Body of pancreas (tissue), 4 donors: ENCODE data around the gene BRD3OS. TPM values are rescaled to one million over a fixed set of nuclear protein-coding genes. Genes with fewer than 3 reads are reported as not detected.

ENCODE experiments used
- ATAC-seq: fragments of 150-250 bp; one replicate; pipeline ENCODE4 v1.9.1; 2016
- DNase-seq, 4 donors: peaks; one replicate each; pipeline ENCODE4 v3.0.0-alpha.2; 2019
- H3K27ac ChIP-seq, 4 donors: fragments of 200-600 bp; sonication (generic); 1 replicate in 3 of 4; 2 replicates in 1 of 4; pipeline versions ENCODE4 v1.5.1 to v1.6.1; 2016 to 2019; ENCODE audit warnings: mild to moderate bottlenecking in 1 of 4, mixed read lengths in 1 of 4, moderate library complexity in 1 of 4
- H3K27me3 ChIP-seq, 2 donors: fragments of 200-600 bp; sonication (generic); one replicate each; pipeline ENCODE4 v1.6.0; 2016; ENCODE audit warnings: mild to moderate bottlenecking in 1 of 2
- H3K36me3 ChIP-seq, 2 donors: fragments of 200-600 bp; sonication (generic); replicated peaks in 1 of 2; 2 replicates each; pipeline ENCODE4 v1.5.1; 2016; ENCODE audit warnings: low read depth in 2 of 2; ENCODE audit not compliant: insufficient read depth in 1 of 2
- H3K4me1 ChIP-seq: fragments of 200-600 bp; sonication (generic); one replicate; pipeline ENCODE4 v1.6.0; 2016
- H3K4me3 ChIP-seq, 2 donors: fragments of 200-600 bp; sonication (generic); 1 replicate in 1 of 2; 2 replicates in 1 of 2; pipeline ENCODE4 v1.5.1; 2016 to 2019
- H3K9me3 ChIP-seq, 3 donors: fragments of 200-600 bp; sonication (generic); 1 replicate in 2 of 3; 2 replicates in 1 of 3; pipeline ENCODE4 v1.5.1; 2016
- CTCF ChIP-seq, 7 experiments: fragments of 450-650 bp in 4 of 7; fragments of 200-600 bp in 3 of 7; sonication (generic) in 3 of 7; IDR thresholded peaks; one replicate each; pipeline ENCODE4 v1.5.1; 2016 to 2019; ENCODE audit warnings: antibody characterized with exemption in 7 of 7
- POLR2A ChIP-seq, 3 donors: fragments of 450-650 bp; IDR thresholded peaks; one replicate each; pipeline ENCODE4 v1.6.1; 2016; ENCODE audit warnings: antibody characterized with exemption in 3 of 3, mild to moderate bottlenecking in 2 of 3
- WGBS, 2 donors: methylation state at CpG; one replicate each; pipeline ENCODE4 v1.1.5; 2017; 5-methylcytosine and 5-hydroxymethylcytosine counted together
- intact Hi-C: fragments of 100-400 bp; cut with DNase I; formaldehyde crosslinking; loops from one replicate; pipeline ENCODE4 v1.15.1; 2023
- total RNA-seq, 2 donors: library from RNA; depleted of rRNA; stranded (reverse); fragments of >200 nt; gene quantifications; one replicate each; pipeline ENCODE4 v1.1.0, GENCODE V29; 2016

The BRD3OS gene
- total RNA-seq, 2 donors from 2014 or later, result 7.3 to 9.6 TPM

GRCh38 chr9:133977421-133978201 lies 47.7 kb upstream of the BRD3OS start:
- Histone ChIP-seq H3K27ac (peak overlapping the region; percentile 84 to 93 (median 86)), H3K36me3 (no peaks in the 10 kb centered on the region), H3K27me3 (no peaks in the 10 kb centered on the region), H3K4me3 (no peak overlapping the region), H3K9me3 (no peaks in the 10 kb centered on the region), H3K4me1 (peaks cover 100% of the 10 kb centered on the region)
- TF ChIP-seq CTCF (IDR thresholded peaks at IDR 0.05), result no peak
- TF ChIP-seq POLR2A (IDR thresholded peaks at IDR 0.05), result no peak
- DNase-seq (peak in 3 of 4 donors; percentile 7 to 59 (median 15)), ATAC-seq (peak; percentile 7)
- intact Hi-C loops, result no loop called here
- 65 to 82% methylated on average over 10 to 24 of the region's 26 CpGs for WGBS, 2 donors

GRCh38 chr9:133978226-133978898 lies 46.9 kb upstream of the BRD3OS start:
- Histone ChIP-seq H3K27ac (peak overlapping the region; percentile 84 to 93 (median 86)), H3K4me3 (no peak overlapping the region), H3K36me3 (no peaks in the 10 kb centered on the region), H3K27me3 (no peaks in the 10 kb centered on the region), H3K9me3 (no peaks in the 10 kb centered on the region), H3K4me1 (peaks cover 92% of the 10 kb centered on the region)
- 37 to 58% methylated on average over 12 to 13 of the region's 13 CpGs for WGBS, 2 donors
- intact Hi-C loops, result no loop called here
- TF ChIP-seq POLR2A (IDR thresholded peaks at IDR 0.05) (peak in 2 of 3 donors; percentile 35 to 67), CTCF (IDR thresholded peaks at IDR 0.05) (no peak)
- DNase-seq (peak; percentile 80 to 89 (median 88)), ATAC-seq (peak; percentile 49)

- ATAC-seq (no peak), DNase-seq (no peak)
- peak overlapping the region; percentile 84 to 93 (median 86) for H3K27ac ChIP-seq
- TF ChIP-seq POLR2A (IDR thresholded peaks at IDR 0.05), result no peak
- no peak for TF ChIP-seq CTCF (IDR thresholded peaks at IDR 0.05)
- H3K36me3 ChIP-seq, result no peaks in the 10 kb centered on the region
- intact Hi-C loops, result no loop called here
- 47% methylated on average over 16 of the region's 16 CpGs; no CpG with 5 or more reads in 1 of the 2 donors for WGBS, 2 donors
- no peak overlapping the region for H3K4me3 ChIP-seq
- H3K4me1 ChIP-seq, result peaks cover 87% of the 10 kb centered on the region
- no peaks in the 10 kb centered on the region for H3K27me3 ChIP-seq
- H3K9me3 ChIP-seq, result no peaks in the 10 kb centered on the region
Observed at GRCh38 chr9:133978899-133979272, 46.4 kb upstream of the BRD3OS start.

- Histone ChIP-seq H3K9me3 (no peaks in the 10 kb centered on the region), H3K36me3 (no peaks in the 10 kb centered on the region), H3K27me3 (no peaks in the 10 kb centered on the region), H3K4me1 (peaks cover 87% of the 10 kb centered on the region), H3K4me3 (no peak overlapping the region), H3K27ac (peak overlapping the region; percentile 84 to 93 (median 86))
- intact Hi-C loops, result no loop called here
- peak in 3 of 4 donors; percentile 54 to 69 (median 56) for DNase-seq
- peak; percentile 35 for ATAC-seq
- WGBS, 2 donors, result 25 to 46% methylated on average over 3 to 37 of the region's 37 CpGs
- no peak for TF ChIP-seq CTCF (IDR thresholded peaks at IDR 0.05)
- TF ChIP-seq POLR2A (IDR thresholded peaks at IDR 0.05), result peak in 1 of 3 donors; percentile 13
Observed at GRCh38 chr9:133979273-133979920, 45.9 kb upstream of the BRD3OS start.
